ENCODE measurements around the gene IGFBP2. TPM values are rescaled to one million over a fixed set of nuclear protein-coding genes. Genes with fewer than 3 reads are reported as not detected.
A peak's percentile ranks its signal among the peaks of the same experiment; 100 is the strongest.

Gene IGFBP2
- total RNA-seq, 1 donor from 2014 or later, result 136 TPM

DNA sequence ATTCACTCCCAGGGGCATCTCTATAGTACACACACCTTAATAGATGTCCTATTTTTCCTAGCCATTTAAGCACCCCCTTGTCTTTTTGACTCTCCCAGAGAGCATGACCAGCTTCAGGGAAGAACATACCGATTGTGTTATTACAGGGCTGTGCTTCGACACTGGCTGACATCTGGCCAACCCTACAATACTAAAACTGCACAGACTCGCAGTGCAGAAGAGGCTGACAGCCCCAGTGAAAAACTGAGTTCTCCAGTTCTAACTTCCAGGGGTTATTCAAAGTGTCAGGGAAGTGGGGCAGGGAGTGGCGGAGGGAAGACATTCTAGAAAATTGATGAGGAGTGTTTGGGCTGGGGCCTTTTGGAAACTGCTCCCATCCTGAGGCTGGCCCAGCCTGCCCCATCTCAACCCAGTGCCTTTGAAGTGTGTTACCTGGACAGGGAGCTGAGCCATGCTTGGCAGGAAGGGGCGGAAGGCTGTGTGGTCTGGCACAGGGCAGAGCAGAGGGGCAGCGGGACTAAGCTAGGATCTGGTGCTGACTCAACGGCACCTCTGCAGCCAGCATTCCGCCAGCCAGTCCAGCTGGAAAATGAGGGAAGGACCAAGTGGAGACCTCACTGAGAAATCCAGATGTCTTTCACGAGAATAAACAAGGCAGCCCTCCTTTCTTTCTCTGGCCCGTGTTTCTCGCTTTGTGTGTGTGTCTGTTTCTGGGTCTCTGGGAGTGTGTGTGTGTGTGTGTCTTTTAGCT is 77.5 kb downstream of the IGFBP2 start:
- TF ChIP-seq, protein P1, sequence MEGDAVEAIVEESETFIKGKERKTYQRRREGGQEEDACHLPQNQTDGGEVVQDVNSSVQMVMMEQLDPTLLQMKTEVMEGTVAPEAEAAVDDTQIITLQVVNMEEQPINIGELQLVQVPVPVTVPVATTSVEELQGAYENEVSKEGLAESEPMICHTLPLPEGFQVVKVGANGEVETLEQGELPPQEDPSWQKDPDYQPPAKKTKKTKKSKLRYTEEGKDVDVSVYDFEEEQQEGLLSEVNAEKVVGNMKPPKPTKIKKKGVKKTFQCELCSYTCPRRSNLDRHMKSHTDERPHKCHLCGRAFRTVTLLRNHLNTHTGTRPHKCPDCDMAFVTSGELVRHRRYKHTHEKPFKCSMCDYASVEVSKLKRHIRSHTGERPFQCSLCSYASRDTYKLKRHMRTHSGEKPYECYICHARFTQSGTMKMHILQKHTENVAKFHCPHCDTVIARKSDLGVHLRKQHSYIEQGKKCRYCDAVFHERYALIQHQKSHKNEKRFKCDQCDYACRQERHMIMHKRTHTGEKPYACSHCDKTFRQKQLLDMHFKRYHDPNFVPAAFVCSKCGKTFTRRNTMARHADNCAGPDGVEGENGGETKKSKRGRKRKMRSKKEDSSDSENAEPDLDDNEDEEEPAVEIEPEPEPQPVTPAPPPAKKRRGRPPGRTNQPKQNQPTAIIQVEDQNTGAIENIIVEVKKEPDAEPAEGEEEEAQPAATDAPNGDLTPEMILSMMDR (IDR thresholded peaks at IDR 0.05; ENCODE audit: borderline replicate concordance), result no peak
- Histone ChIP-seq H3K27me3 (ENCODE audit: low read depth) (no peaks in the 10 kb centered on the region), H3K4me1 (peaks cover 14% of the 10 kb centered on the region), H3K27ac (replicated peaks) (peak overlapping the region; percentile 74), H3K9me3 (replicated peaks) (peaks cover 16% of the 10 kb centered on the region), H3K4me3 (no peak overlapping the region), H3K36me3 (no peaks in the 10 kb centered on the region)
- DNase-seq, result peak; percentile 41
- intact Hi-C loops (cut with micrococcal nuclease), result no loop called here

DNA sequence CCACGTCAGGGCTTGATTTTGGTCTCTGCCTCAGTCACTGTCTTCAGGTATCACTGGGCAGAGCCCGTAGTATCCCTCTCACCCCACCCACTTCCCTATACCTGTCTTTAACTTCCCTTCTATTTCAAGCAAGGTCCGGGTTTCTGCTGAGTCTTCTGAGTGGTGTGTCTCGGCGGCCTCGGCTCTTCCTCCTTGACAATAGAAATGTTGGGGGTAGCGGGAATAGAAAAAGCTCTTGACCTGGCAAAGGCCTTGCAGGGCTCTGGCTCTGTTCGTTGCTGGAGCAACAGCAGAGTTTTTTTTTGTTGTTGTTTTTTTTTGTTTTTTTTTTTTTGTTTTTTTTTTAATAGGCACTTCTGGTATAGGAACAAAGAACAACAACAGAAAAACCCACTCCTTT is 78.1 kb downstream of the IGFBP2 start:
- intact Hi-C loops (cut with micrococcal nuclease), result no loop called here
- no peaks in the 10 kb centered on the region for H3K27me3 ChIP-seq (ENCODE audit: low read depth)
- no peak overlapping the region for H3K4me3 ChIP-seq
- TF ChIP-seq, protein P1 (IDR thresholded peaks at IDR 0.05; ENCODE audit: borderline replicate concordance), result no peak
- peak overlapping the region; percentile 74 for H3K27ac ChIP-seq (replicated peaks)
- no peak for DNase-seq
- peaks cover 16% of the 10 kb centered on the region for H3K9me3 ChIP-seq (replicated peaks)
- peaks cover 20% of the 10 kb centered on the region for H3K4me1 ChIP-seq
- no peaks in the 10 kb centered on the region for H3K36me3 ChIP-seq

DNA sequence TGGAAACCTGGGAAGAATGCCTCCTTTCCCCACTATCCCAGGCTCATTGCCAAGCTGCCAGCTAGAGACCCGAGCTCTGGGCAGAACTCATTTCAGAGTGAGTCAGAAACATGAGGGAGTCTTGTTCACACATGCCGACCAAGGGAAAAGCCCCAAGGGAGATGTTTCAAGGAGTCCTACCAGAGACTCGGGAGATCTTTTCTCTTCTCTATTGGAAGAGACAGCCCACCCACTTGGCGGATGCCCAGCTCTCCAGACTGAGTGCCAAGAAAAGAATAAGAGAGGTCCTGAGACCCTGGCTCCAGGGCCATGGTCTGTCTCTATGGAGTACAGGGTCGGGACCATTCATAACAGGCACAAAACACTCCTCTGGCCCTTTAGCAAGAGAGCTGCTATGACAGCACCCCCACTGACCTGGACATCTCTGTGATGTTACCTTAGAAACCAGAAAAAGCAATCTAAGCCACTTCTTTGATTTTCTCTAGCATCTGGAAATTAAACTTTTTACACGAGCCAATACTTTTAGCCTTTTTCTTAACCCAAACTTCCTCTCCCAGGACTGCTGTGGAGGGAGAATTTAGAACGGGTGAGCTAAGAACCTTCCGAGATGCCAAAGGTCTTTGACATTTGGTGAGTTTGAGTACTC is 80.6 kb downstream of the IGFBP2 start:
- intact Hi-C loops (cut with micrococcal nuclease), result no loop called here
- H3K9me3 ChIP-seq (replicated peaks), result peaks cover 10% of the 10 kb centered on the region
- no peak overlapping the region for H3K4me3 ChIP-seq
- peak; percentile 73 for DNase-seq
- H3K36me3 ChIP-seq, result no peaks in the 10 kb centered on the region
- TF ChIP-seq, protein P1 (IDR thresholded peaks at IDR 0.05; ENCODE audit: borderline replicate concordance), result no peak
- peak overlapping the region; percentile 58 for H3K27ac ChIP-seq (replicated peaks)
- H3K4me1 ChIP-seq, result peaks cover 26% of the 10 kb centered on the region
- no peaks in the 10 kb centered on the region for H3K27me3 ChIP-seq (ENCODE audit: low read depth)

Other genes with a start within 250 kb of the IGFBP2 start
- gene SMARCAL1, start 220.9 kb upstream of the IGFBP2 start, total RNA-seq, result 7.5 TPM
- gene RPL37A, start 134.6 kb upstream of the IGFBP2 start, total RNA-seq, result 1,816 TPM
- gene IGFBP5, start 62.1 kb downstream of the IGFBP2 start, total RNA-seq, result 138 TPM
- not detected for gene TNP1, start 226.6 kb downstream of the IGFBP2 start, total RNA-seq